HG02884 (cell line): ENCODE data around the gene EXO1.
"Not testable (repeated sequence)": the region's sequence is repeated elsewhere in the genome, so short reads cannot be mapped to it uniquely, and the experiment has no call there.

ENCODE experiments used
- ATAC-seq: cut with Tn5 transposase; IDR thresholded peaks from one replicate; pipeline ENCODE4 v1.9.1; 2021; ENCODE audit warnings: mild to moderate bottlenecking, moderate library complexity; ENCODE audit not compliant: unreplicated experiment

Gene EXO1

GRCh38 chr1:241847796-241848685 lies at the start of gene EXO1:
TSS of gene EXO1 (plus strand) at chr1:241848204. CDS start at chr1:241850426, 2,222 bp downstream.
- peak; percentile 90 for ATAC-seq

- ATAC-seq = no peak
Measured at GRCh38 chr1:241799416-241799815, 48.6 kb upstream of the EXO1 start.

- no peak for ATAC-seq
Measured at GRCh38 chr1:241800640-241801039, 47.4 kb upstream of the EXO1 start.

- no peak for ATAC-seq
Measured at GRCh38 chr1:241802863-241803262, 45.1 kb upstream of the EXO1 start.

GRCh38 chr1:241804706-241805105 lies 43.3 kb upstream of the EXO1 start:
- not testable (repeated sequence) for ATAC-seq

- no peak for ATAC-seq
Measured at GRCh38 chr1:241808265-241808664, 39.7 kb upstream of the EXO1 start.

- no peak for ATAC-seq
Measured at GRCh38 chr1:241810769-241811405, 37.1 kb upstream of the EXO1 start.

GRCh38 chr1:241813768-241814320 lies 34.2 kb upstream of the EXO1 start:
- ATAC-seq = no peak

GRCh38 chr1:241816008-241816407 lies 32.0 kb upstream of the EXO1 start:
- ATAC-seq = no peak

GRCh38 chr1:241817331-241817792 lies 30.6 kb upstream of the EXO1 start:
- no peak for ATAC-seq

GRCh38 chr1:241817956-241818612 lies 29.9 kb upstream of the EXO1 start:
- ATAC-seq = peak; percentile 49

- no peak for ATAC-seq
Measured at GRCh38 chr1:241819340-241819866, 28.6 kb upstream of the EXO1 start.

- no peak for ATAC-seq
Measured at GRCh38 chr1:241821363-241821762, 26.6 kb upstream of the EXO1 start.

GRCh38 chr1:241822846-241823245 lies 25.2 kb upstream of the EXO1 start:
- no peak for ATAC-seq

GRCh38 chr1:241823925-241824324 lies 24.1 kb upstream of the EXO1 start:
- ATAC-seq = no peak

- ATAC-seq = no peak
Measured at GRCh38 chr1:241825581-241825980, 22.4 kb upstream of the EXO1 start.

- ATAC-seq = not testable (repeated sequence)
Measured at GRCh38 chr1:241826613-241827012, 21.4 kb upstream of the EXO1 start.

- ATAC-seq = no peak
Measured at GRCh38 chr1:241827264-241827663, 20.7 kb upstream of the EXO1 start.

GRCh38 chr1:241828463-241829021 lies 19.5 kb upstream of the EXO1 start:
- ATAC-seq = no peak

- ATAC-seq = no peak
Measured at GRCh38 chr1:241829468-241829867, 18.5 kb upstream of the EXO1 start.
